H1 (cell line): ENCODE results near the gene KRTAP4-9. TPM values are rescaled to one million over a fixed set of nuclear protein-coding genes. Genes with fewer than 3 reads are reported as not detected.

Experiments
- POU5F1 ChIP-seq: IDR thresholded peaks from 2 replicates; pipeline ENCODE4 v1.6.1; 2011; ENCODE audit warnings: low read depth, mild to moderate bottlenecking, low read length, moderate library complexity
- RAD21 ChIP-seq, 2 experiments: IDR thresholded peaks in 1 of 2; conservative IDR thresholded peaks in 1 of 2; 2 replicates each; pipeline ENCODE4 v1.6.1; 2011; ENCODE audit warnings: low read depth in 2 of 2, low read length in 2 of 2, improper control_type of control experiment in 1 of 2, inconsistent platforms in 1 of 2, mild to moderate bottlenecking in 1 of 2, moderate library complexity in 1 of 2
- SP1 ChIP-seq: IDR thresholded peaks from 2 replicates; pipeline ENCODE4 v1.6.1; 2011; ENCODE audit warnings: low read depth, low read length
- TBP ChIP-seq: IDR thresholded peaks from 2 replicates; pipeline ENCODE4 v1.6.1; 2011; ENCODE audit warnings: low read depth, low read length, improper control_type of control experiment
- USF2 ChIP-seq: IDR thresholded peaks from 2 replicates; pipeline ENCODE4 v1.6.1; 2011; ENCODE audit warnings: low read length, improper control_type of control experiment
- polyA plus RNA-seq, 7 experiments: library from polyadenylated mRNA; depleted of rRNA in 3 of 7; stranded (reverse) in 5 of 7; unstranded in 2 of 7; fragments of >200 nt in 5 of 7; fragments of 200-250 nt in 2 of 7; gene quantifications; 1 replicate in 5 of 7; 2 replicates in 1 of 7; 4 replicates in 1 of 7; pipeline versions ENCODE4 v1.2.1 to v1.2.3, GENCODE V29; 2011 to 2013; ENCODE audit warnings: missing spikeins in 2 of 7, mixed read lengths in 2 of 7
- total RNA-seq: library from RNA; stranded (reverse); fragmentation: NEBNext Ultra II Directional; extraction: Animal tissue kit (Norgen Biotek cat#: 25700); gene quantifications from 2 replicates; pipeline ENCODE4 v1.2.1, GENCODE V29; 2021

Gene KRTAP4-9
- total and polyA plus RNA-seq, 2 of the 8 experiments (the other 6 are each of a cell fraction or from before 2014, with no cell fraction given), result not detected

GRCh38 chr17:41111151-41111885, 6.1 kb downstream of the KRTAP4-9 start (continued):
- TF ChIP-seq USF2 (no peak), RAD21 (IDR thresholded peaks at IDR 0.05 in 1 of 2, conservative IDR thresholded peaks at IDR 0.05 in 1 of 2; ENCODE audit: low read depth in 2 of 2, low read length in 2 of 2) (no peak), SP1 (no peak), POU5F1 (no peak), TBP (no peak)
- TF ChIP-seq, all 59 proteins: peak for 0
